Measurements from ENCODE around the gene MARF1.

MARF1 gene

GRCh38 chr16:15545544-15545943 lies 97.4 kb downstream of the MARF1 start:
- Histone ChIP-seq H3K4me1 (no peaks in the 10 kb centered on the region), H3K4me3 (no peak overlapping the region), H3K36me3 (replicated peaks) (no peaks in the 10 kb centered on the region), H3K9me3 (no peaks in the 10 kb centered on the region), H3K27me3 (ENCODE audit: low read depth) (peaks cover 3% of the 10 kb centered on the region)
- in situ Hi-C loops (cut with MboI; ENCODE audit: low sequenced_read_pairs) = no loop called here
- no peak for DNase-seq (ENCODE audit: low spot score in 2 of 2)

DNA sequence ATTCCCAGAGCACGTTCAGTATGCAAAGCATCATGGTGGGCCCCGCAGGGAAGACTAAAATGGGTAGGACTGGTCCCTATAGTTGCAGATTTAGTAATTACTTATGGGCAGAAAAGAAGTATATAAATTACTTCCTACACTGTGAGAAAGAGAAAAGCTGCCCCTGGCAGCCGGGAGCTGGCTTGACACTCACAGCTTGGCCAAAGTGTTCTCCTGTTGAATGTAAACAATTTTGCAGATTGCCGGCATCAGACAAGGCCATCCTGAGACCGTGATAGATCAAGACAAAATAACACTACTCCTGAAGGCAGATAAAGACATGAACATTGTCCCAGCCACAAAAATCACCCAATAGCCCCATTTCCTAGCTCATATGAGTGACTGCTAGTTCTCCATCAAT lies 98.5 kb downstream of the MARF1 start:
- H3K27me3 ChIP-seq (ENCODE audit: low read depth) = peaks cover 3% of the 10 kb centered on the region
- H3K4me3 ChIP-seq = no peak overlapping the region
- H3K36me3 ChIP-seq (replicated peaks) = no peaks in the 10 kb centered on the region
- in situ Hi-C loops (cut with MboI; ENCODE audit: low sequenced_read_pairs) = no loop called here
- no peak for DNase-seq (ENCODE audit: low spot score in 2 of 2)
- no peaks in the 10 kb centered on the region for H3K9me3 ChIP-seq
- H3K4me1 ChIP-seq = no peaks in the 10 kb centered on the region

Measured in HAP-1 (cell line).